GM18502 (cell line): ENCODE results near the gene METRN.

Experiments used
- ATAC-seq: cut with Tn5 transposase; IDR thresholded peaks from one replicate; pipeline ENCODE4 v1.9.1; 2021; ENCODE audit warnings: mild to moderate bottlenecking; ENCODE audit not compliant: unreplicated experiment, poor library complexity

Gene METRN

DNA sequence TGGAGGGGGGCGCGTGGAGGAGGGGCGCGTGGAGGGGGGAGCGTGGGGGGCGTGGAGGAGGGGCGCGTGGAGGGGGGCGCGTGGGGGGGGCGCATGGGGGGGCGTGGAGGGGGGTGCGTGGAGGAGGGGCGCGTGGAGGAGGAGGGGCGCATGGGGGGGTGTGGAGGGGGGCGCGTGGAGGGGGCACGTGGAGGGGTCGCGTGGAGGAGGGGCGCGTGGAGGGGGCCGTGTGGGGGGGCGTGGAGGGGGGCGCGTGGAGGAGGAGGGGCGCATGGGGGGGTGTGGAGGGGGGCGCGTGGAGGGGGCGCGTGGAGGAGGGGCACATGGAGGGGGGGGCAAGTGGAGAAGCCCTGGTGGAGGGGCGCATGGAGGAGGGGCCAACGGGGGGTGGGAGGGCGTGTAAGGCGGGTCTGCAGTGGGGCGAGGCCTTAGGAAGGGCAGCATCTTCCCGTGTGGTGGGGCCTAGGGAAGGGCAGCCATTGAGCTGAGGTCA lies 52.9 kb downstream of the METRN start:
- no peak for ATAC-seq

DNA sequence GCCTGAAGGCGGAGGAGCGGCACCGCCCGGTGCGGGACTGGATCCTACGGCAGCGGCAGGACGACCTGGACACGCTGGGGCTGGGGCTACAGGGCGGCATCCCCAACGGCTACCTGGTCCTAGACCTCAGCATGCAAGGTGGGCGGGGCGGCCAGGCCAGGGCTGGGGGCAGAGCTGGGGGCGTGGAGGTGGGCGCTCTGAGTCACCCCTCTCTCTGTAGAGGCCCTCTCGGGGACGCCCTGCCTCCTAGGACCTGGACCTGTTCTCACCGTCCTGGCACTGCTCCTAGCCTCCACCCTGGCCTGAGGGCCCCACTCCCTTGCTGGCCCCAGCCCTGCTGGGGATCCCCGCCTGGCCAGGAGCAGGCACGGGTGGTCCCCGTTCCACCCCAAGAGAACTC lies 53.5 kb downstream of the METRN start:
- ATAC-seq, result no peak
